ENCODE results near the gene IQGAP2. TPM values are rescaled to one million over a fixed set of nuclear protein-coding genes. Genes with fewer than 3 reads are reported as not detected.

IQGAP2 gene
- total and polyA plus RNA-seq, 2 donors from 2014 or later = 23.2 to 35.8 TPM

GRCh38 chr5:76715736-76716455 is 312.8 kb downstream of the IQGAP2 start, which contains the start of gene F2R:
Gene F2R (plus strand): TSS chr5:76716126. CDS start chr5:76716308, 182 bp downstream.
- peak within 1 kb of the TSS; percentile 63 to 65 for H3K27ac ChIP-seq (ENCODE audit: low read depth in 2 of 2, low read length in 2 of 2)
- H3K4me3 ChIP-seq (ENCODE audit: low read length in 3 of 3) = peak within 1 kb of the TSS; percentile 65 to 78 (median 77)
- peak within 1 kb of the TSS; percentile 44 to 73 (median 48) for H3K9ac ChIP-seq (ENCODE audit: low read length in 3 of 3)
- DNase-seq (peak; percentile 82 to 92 (median 86)), FAIRE-seq (no peak)
- H3K9me3 ChIP-seq (ENCODE audit: control insufficient read depth in 2 of 3, insufficient read depth in 1 of 3, low read length in 3 of 3) = no peaks in the 10 kb centered on the region
- no peaks in the 10 kb centered on the region for H3K36me3 ChIP-seq (ENCODE audit: control insufficient read depth in 2 of 3, insufficient read depth in 3 of 3, low read length in 3 of 3)
- intact Hi-C loops (cut with DNase I) = no loop called here
- peak; percentile 31 for TF ChIP-seq CTCF (IDR thresholded peaks at IDR 0.05; ENCODE audit: borderline replicate concordance, extremely low read depth, insufficient read depth)
- peaks cover 0 to 2% (median 0%) of the 10 kb centered on the region in 3 donors for H3K4me1 ChIP-seq (ENCODE audit: control insufficient read depth in 2 of 3, insufficient read depth in 2 of 3, low read depth in 1 of 3, low read length in 3 of 3)
- H3K27me3 ChIP-seq (ENCODE audit: control insufficient read depth, insufficient read depth, low read length) = peaks cover 2% of the 10 kb centered on the region

GRCh38 chr5:76716456-76717157 is 313.5 kb downstream of the IQGAP2 start:
- Histone ChIP-seq H3K4me3 (ENCODE audit: low read length in 3 of 3) (peak overlapping the region; percentile 53 to 78 (median 64)), H3K9ac (ENCODE audit: low read length in 3 of 3) (peak overlapping the region; percentile 20 to 71 (median 44)), H3K4me1 (ENCODE audit: control insufficient read depth in 2 of 3, insufficient read depth in 2 of 3, low read depth in 1 of 3, low read length in 3 of 3) (peaks cover 0 to 2% (median 0%) of the 10 kb centered on the region in 3 donors), H3K27me3 (ENCODE audit: control insufficient read depth, insufficient read depth, low read length) (peaks cover 2% of the 10 kb centered on the region), H3K27ac (ENCODE audit: low read depth in 2 of 2, low read length in 2 of 2) (peak overlapping the region in 1 of 2 donors; percentile 63), H3K9me3 (ENCODE audit: control insufficient read depth in 2 of 3, insufficient read depth in 1 of 3, low read length in 3 of 3) (no peaks in the 10 kb centered on the region), H3K36me3 (ENCODE audit: control insufficient read depth in 2 of 3, insufficient read depth in 3 of 3, low read length in 3 of 3) (no peaks in the 10 kb centered on the region)
- no peak for FAIRE-seq
- intact Hi-C loops (cut with DNase I) = no loop called here
- peak in 4 of 5 donors; percentile 50 to 68 (median 60) for DNase-seq
- no peak for TF ChIP-seq CTCF (IDR thresholded peaks at IDR 0.05; ENCODE audit: borderline replicate concordance, extremely low read depth, insufficient read depth)

GRCh38 chr5:76717222-76718083 is 314.4 kb downstream of the IQGAP2 start:
- TF ChIP-seq CTCF (IDR thresholded peaks at IDR 0.05; ENCODE audit: borderline replicate concordance, extremely low read depth, insufficient read depth) = no peak
- peak overlapping the region; percentile 22 to 55 (median 44) for H3K9ac ChIP-seq (ENCODE audit: low read length in 3 of 3)
- no peak overlapping the region for H3K27ac ChIP-seq (ENCODE audit: low read depth in 2 of 2, low read length in 2 of 2)
- H3K9me3 ChIP-seq (ENCODE audit: control insufficient read depth in 2 of 3, insufficient read depth in 1 of 3, low read length in 3 of 3) = no peaks in the 10 kb centered on the region
- intact Hi-C loops (cut with DNase I) = no loop called here
- DNase-seq = no peak
- H3K4me3 ChIP-seq (ENCODE audit: low read length in 3 of 3) = peak overlapping the region; percentile 53 to 78 (median 64)
- H3K27me3 ChIP-seq (ENCODE audit: control insufficient read depth, insufficient read depth, low read length) = peaks cover 2% of the 10 kb centered on the region
- peaks cover 0 to 2% (median 0%) of the 10 kb centered on the region in 3 donors for H3K4me1 ChIP-seq (ENCODE audit: control insufficient read depth in 2 of 3, insufficient read depth in 2 of 3, low read depth in 1 of 3, low read length in 3 of 3)
- no peak for FAIRE-seq
- no peaks in the 10 kb centered on the region for H3K36me3 ChIP-seq (ENCODE audit: control insufficient read depth in 2 of 3, insufficient read depth in 3 of 3, low read length in 3 of 3)

Measured in kidney (tissue), 14 donors.